Ishikawa (cell line): ENCODE measurements around the gene SLC38A5.
A peak's percentile ranks its signal among the peaks of the same experiment; 100 is the strongest.

ENCODE experiments used
- CEBPB ChIP-seq: IDR thresholded peaks from 2 replicates; pipeline ENCODE4 v1.6.1; 2012
- CREB1 ChIP-seq: IDR thresholded peaks from 2 replicates; pipeline ENCODE4 v1.6.1; 2012; ENCODE audit warnings: low read depth
- EGR1 ChIP-seq: IDR thresholded peaks from 2 replicates; pipeline ENCODE4 v1.6.1; 2012
- EP300 ChIP-seq: IDR thresholded peaks from 2 replicates; pipeline ENCODE4 v1.6.1; 2012; ENCODE audit warnings: borderline replicate concordance
- FOXM1 ChIP-seq: IDR thresholded peaks from 2 replicates; pipeline ENCODE4 v1.6.1; 2012; ENCODE audit warnings: low read depth, borderline replicate concordance
- NFIC ChIP-seq: IDR thresholded peaks from 2 replicates; pipeline ENCODE4 v1.6.1; 2012
- RAD21 ChIP-seq: IDR thresholded peaks from 2 replicates; pipeline ENCODE4 v1.6.1; 2012; ENCODE audit warnings: low read depth
- TAF1 ChIP-seq: IDR thresholded peaks from 2 replicates; pipeline ENCODE4 v1.6.1; 2012; ENCODE audit warnings: low read depth, mild to moderate bottlenecking
- TCF12 ChIP-seq: IDR thresholded peaks from 2 replicates; pipeline ENCODE4 v1.6.1; 2012; ENCODE audit warnings: low read depth
- TEAD4 ChIP-seq: IDR thresholded peaks from 2 replicates; pipeline ENCODE4 v1.6.1; 2012
- YY1 ChIP-seq: IDR thresholded peaks from 2 replicates; pipeline ENCODE4 v1.6.1; 2012; ENCODE audit warnings: low read depth
- ZBTB7A ChIP-seq: IDR thresholded peaks from 2 replicates; pipeline ENCODE4 v1.6.1; 2012; ENCODE audit warnings: low read depth
- TF ChIP-seq, protein P1 (sequence below): IDR thresholded peaks from 2 replicates; pipeline ENCODE4 v1.6.1; 2012; ENCODE audit warnings: low read depth, mild to moderate bottlenecking
- TF ChIP-seq, protein P2 (sequence below): IDR thresholded peaks from 2 replicates; pipeline ENCODE4 v1.6.1; 2012
- TF ChIP-seq, protein P3 (sequence below): IDR thresholded peaks from 2 replicates; pipeline ENCODE4 v1.6.1; 2012

The SLC38A5 gene

DNA sequence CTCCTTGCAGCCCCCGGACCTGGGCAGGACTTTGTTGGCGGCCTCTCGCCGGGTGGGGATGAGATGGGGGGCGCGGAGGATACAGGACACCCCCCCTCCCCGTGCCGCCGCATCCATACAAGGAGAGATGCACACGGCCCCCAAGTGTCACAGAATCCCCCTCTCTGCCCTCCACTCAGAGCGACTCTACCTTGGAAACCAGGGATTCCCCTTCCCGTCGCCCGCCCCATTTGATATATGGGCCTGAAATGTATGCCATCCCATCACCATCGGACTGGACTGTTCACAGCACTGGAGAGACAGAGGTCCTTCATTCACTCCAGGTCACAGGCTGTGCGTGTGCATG, 39.2 kb upstream of the SLC38A5 start:
- TF ChIP-seq, protein P1, sequence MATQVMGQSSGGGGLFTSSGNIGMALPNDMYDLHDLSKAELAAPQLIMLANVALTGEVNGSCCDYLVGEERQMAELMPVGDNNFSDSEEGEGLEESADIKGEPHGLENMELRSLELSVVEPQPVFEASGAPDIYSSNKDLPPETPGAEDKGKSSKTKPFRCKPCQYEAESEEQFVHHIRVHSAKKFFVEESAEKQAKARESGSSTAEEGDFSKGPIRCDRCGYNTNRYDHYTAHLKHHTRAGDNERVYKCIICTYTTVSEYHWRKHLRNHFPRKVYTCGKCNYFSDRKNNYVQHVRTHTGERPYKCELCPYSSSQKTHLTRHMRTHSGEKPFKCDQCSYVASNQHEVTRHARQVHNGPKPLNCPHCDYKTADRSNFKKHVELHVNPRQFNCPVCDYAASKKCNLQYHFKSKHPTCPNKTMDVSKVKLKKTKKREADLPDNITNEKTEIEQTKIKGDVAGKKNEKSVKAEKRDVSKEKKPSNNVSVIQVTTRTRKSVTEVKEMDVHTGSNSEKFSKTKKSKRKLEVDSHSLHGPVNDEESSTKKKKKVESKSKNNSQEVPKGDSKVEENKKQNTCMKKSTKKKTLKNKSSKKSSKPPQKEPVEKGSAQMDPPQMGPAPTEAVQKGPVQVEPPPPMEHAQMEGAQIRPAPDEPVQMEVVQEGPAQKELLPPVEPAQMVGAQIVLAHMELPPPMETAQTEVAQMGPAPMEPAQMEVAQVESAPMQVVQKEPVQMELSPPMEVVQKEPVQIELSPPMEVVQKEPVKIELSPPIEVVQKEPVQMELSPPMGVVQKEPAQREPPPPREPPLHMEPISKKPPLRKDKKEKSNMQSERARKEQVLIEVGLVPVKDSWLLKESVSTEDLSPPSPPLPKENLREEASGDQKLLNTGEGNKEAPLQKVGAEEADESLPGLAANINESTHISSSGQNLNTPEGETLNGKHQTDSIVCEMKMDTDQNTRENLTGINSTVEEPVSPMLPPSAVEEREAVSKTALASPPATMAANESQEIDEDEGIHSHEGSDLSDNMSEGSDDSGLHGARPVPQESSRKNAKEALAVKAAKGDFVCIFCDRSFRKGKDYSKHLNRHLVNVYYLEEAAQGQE = no peak
- TF ChIP-seq TCF12 = no peak
- no peak for TF ChIP-seq NFIC
- no peak for TF ChIP-seq RAD21
- TF ChIP-seq YY1 = no peak
- no peak for TF ChIP-seq TEAD4
- no peak for TF ChIP-seq TAF1
- no peak for TF ChIP-seq FOXM1

DNA sequence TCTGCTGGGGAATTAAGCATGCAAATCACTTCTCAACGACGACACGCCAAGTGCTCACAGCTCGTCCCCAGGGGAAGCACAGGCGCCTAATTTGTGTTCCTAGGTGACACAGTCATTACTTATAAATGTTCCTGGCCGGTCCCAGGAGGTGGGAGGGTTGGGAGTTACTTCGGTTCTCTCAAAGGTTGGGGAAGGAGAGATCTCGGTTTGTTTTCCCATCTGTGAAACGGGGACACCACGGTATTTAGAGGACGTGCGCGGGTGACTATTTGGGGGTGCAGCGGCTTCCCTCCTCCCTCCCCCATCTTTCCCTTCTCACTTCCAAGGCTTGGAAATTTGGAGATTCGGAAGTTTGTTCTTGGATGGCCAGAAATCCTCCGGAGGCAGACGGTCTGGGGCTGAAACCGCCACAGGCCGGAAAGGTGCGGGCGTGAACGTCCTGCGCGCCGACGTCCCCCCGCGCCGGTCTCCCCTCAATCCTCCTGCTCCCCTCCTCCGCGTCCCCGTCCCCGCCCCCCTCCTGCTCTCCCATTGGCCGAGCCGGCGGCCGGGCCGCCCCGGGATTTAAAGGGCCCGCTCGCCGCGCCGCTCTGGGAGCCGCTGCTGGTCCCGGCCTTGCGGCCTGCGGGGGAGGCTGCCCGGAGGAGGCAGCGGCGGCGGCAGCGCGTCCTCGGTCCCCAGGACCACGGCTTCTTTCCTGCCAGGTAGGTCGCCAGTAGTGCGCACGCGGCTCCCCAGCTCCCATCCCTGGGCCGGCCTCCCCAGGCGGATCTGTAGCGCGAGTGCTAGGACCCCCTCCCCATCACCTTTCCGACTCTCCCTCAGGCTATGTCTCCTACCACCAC, 38.6 kb upstream of the SLC38A5 start, which contains the start of gene PORCN:
Gene PORCN (plus strand): TSS at position 593 of the 845 bp plus-strand sequence. CDS start 829 bp downstream, outside the sequence.
- TF ChIP-seq EGR1 = no peak
- no peak for TF ChIP-seq TEAD4
- no peak for TF ChIP-seq EP300
- no peak for TF ChIP-seq NFIC
- TF ChIP-seq TAF1 = peak; percentile 54; the same call in 1 of the 2 replicates
- TF ChIP-seq YY1 = no peak
- TF ChIP-seq TCF12 = no peak
- no peak for TF ChIP-seq CREB1
- no peak for TF ChIP-seq FOXM1
- TF ChIP-seq, protein P1 = no peak
- TF ChIP-seq ZBTB7A = no peak
- TF ChIP-seq, protein P2, sequence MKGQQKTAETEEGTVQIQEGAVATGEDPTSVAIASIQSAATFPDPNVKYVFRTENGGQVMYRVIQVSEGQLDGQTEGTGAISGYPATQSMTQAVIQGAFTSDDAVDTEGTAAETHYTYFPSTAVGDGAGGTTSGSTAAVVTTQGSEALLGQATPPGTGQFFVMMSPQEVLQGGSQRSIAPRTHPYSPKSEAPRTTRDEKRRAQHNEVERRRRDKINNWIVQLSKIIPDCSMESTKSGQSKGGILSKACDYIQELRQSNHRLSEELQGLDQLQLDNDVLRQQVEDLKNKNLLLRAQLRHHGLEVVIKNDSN = no peak
- no peak for TF ChIP-seq CEBPB
- TF ChIP-seq, protein P3, sequence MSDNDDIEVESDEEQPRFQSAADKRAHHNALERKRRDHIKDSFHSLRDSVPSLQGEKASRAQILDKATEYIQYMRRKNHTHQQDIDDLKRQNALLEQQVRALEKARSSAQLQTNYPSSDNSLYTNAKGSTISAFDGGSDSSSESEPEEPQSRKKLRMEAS = peak; percentile 19; the same call in 1 of the 2 replicates
- no peak for TF ChIP-seq RAD21

DNA sequence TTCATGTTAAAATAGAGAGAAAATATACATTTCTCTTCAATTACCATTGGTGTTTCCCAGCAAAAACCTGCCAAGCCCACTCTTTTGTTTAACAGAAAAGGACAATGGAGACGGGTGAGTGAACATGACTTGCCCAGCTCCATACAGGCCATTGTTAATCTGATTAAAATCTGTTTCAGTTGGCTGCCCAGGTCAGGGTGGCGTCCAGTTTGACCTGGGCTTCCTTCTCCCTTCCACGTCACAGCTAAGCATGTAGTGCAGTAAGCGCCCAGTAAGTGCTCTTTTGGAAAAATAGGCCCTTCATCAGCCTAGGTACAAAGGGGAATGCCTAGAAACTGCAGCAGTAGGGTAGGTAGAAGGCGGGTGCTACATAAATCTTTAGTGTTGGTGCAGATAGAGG, 37.2 kb upstream of the SLC38A5 start:
- TF ChIP-seq CEBPB (no peak), YY1 (no peak), EGR1 (no peak), EP300 (no peak), FOXM1 (no peak), ZBTB7A (no peak), NFIC (no peak), TEAD4 (no peak), RAD21 (no peak), TCF12 (no peak)
- TF ChIP-seq, protein P2 = no peak
- TF ChIP-seq, protein P3 = no peak
- TF ChIP-seq, protein P1 = no peak

DNA sequence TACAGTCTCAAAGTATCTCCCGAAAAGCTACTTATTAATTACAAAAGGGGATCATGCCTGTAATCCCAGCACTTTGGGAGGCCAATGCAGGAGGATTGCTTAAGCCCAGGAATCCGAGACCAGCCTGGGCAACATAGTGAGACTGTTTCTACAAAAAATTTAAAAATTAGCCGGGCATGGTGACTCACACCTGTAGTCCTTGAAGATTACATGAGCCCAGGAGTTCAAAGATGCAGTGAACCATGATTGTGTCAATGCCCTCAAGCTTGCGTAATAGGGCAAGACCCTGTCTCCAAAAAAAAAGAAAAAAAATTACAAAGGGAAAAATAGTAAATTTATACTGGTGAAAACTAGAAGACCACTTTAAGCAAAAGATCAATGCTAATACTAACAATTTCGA, 35.4 kb upstream of the SLC38A5 start:
- TF ChIP-seq ZBTB7A (no peak), TAF1 (no peak), YY1 (no peak), RAD21 (no peak)
